IMR-90 (cell line): ENCODE measurements around the gene GABRP. TPM values are rescaled to one million over a fixed set of nuclear protein-coding genes. Genes with fewer than 3 reads are reported as not detected.

Experiments used
- ATAC-seq: fragments of 200-7000 bp; cut with Tn5 transposase; 2 replicates; pipeline ENCODE4 v1.9.1; 2020; ENCODE audit warnings: low read depth, mild to moderate bottlenecking, moderate library complexity
- BruUV-seq: library from RNA; stranded (reverse); fragments of 400-500 nt; replicated peaks from 2 replicates; lab custom pipeline; 2021; lab: Mats Ljungman, UMichigan
- CTCF ChIA-PET: fragments of 300-600 bp; formaldehyde crosslinking; extraction: SDS; loops from one replicate; lab custom pipeline; 2021; ENCODE audit warnings: antibody characterized with exemption; lab: Yijun Ruan, JAX
- POLR2A ChIA-PET: fragments of 300-600 bp; sonication (Branson Sonifier 250); formaldehyde crosslinking; loops from one replicate; lab custom pipeline; 2022; ENCODE audit warnings: antibody characterized with exemption; ENCODE audit not compliant: unreplicated experiment; lab: Charles Lee
- DNase-seq: peaks from one replicate; pipeline ENCODE4 v3.0.0; 2013
- H2AFZ ChIP-seq: replicated peaks from 2 replicates; pipeline ENCODE3; 2013; ENCODE audit warnings: low read length, mild to moderate bottlenecking; ENCODE audit not compliant: poor library complexity
- H2AK5ac ChIP-seq: 2 replicates; pipeline ENCODE4 v1.6.1; 2013; ENCODE audit warnings: low read depth, low read length, inconsistent platforms
- H2AK9ac ChIP-seq: replicated peaks from 2 replicates; pipeline ENCODE3; 2013; ENCODE audit warnings: mild to moderate bottlenecking, low read depth, low read length, moderate library complexity; ENCODE audit not compliant: poor library complexity
- H2BK120ac ChIP-seq: 2 replicates; pipeline ENCODE4 v1.6.1; 2013; ENCODE audit warnings: low read depth, low read length, inconsistent platforms
- H2BK15ac ChIP-seq: 3 replicates; pipeline ENCODE4 v1.6.1; 2013; ENCODE audit warnings: low read depth, low read length, inconsistent platforms
- H2BK20ac ChIP-seq: 2 replicates; pipeline ENCODE4 v1.6.1; 2013; ENCODE audit warnings: low read depth, mild to moderate bottlenecking, inconsistent platforms, low read length, moderate library complexity
- H2BK5ac ChIP-seq: 2 replicates; pipeline ENCODE4 v1.6.1; 2013; ENCODE audit warnings: mild to moderate bottlenecking, low read depth, low read length, inconsistent platforms; ENCODE audit not compliant: poor library complexity, severe bottlenecking
- H3K14ac ChIP-seq: replicated peaks from 2 replicates; pipeline ENCODE4 v1.6.1; 2013; ENCODE audit warnings: low read depth, low read length, inconsistent platforms
- H3K18ac ChIP-seq: 2 replicates; pipeline ENCODE4 v1.6.1; 2013; ENCODE audit warnings: low read depth, low read length, control low read depth
- H3K23ac ChIP-seq: 2 replicates; pipeline ENCODE4 v1.6.1; 2013; ENCODE audit warnings: low read depth, low read length, inconsistent platforms
- H3K27ac ChIP-seq: 2 replicates; pipeline ENCODE4 v1.5.1; 2013; ENCODE audit warnings: mild to moderate bottlenecking, control low read depth, low read length; ENCODE audit not compliant: insufficient read depth
- H3K27me3 ChIP-seq: 2 replicates; pipeline ENCODE4 v1.6.1; 2013; ENCODE audit warnings: low read length; ENCODE audit not compliant: control insufficient read depth, insufficient read depth
- H3K36me3 ChIP-seq: 2 replicates; pipeline ENCODE4 v1.6.1; 2013; ENCODE audit warnings: low read length, mixed read lengths; ENCODE audit not compliant: control insufficient read depth, insufficient read depth
- H3K4ac ChIP-seq: 2 replicates; pipeline ENCODE4 v1.6.1; 2013; ENCODE audit warnings: low read depth, low read length, inconsistent platforms
- H3K4me1 ChIP-seq: 2 replicates; pipeline ENCODE4 v1.6.1; 2013; ENCODE audit warnings: low read length, mixed read lengths; ENCODE audit not compliant: control insufficient read depth, insufficient read depth
- H3K4me2 ChIP-seq: 2 replicates; pipeline ENCODE4 v1.6.1; 2013; ENCODE audit warnings: low read depth, mild to moderate bottlenecking, control low read depth, low read length, moderate library complexity
- H3K4me3 ChIP-seq: 2 replicates; pipeline ENCODE4 v1.5.1; 2013; ENCODE audit warnings: low read depth, mild to moderate bottlenecking, control low read depth, low read length, moderate library complexity; ENCODE audit not compliant: insufficient read depth
- H3K56ac ChIP-seq: 2 replicates; pipeline ENCODE4 v1.6.1; 2013; ENCODE audit warnings: low read length, inconsistent platforms; ENCODE audit not compliant: insufficient read depth; ENCODE audit errors: extremely low read depth
- H3K79me1 ChIP-seq, 2 experiments: 2 replicates each; pipeline ENCODE4 v1.6.1; 2013; ENCODE audit warnings: low read length in 2 of 2, inconsistent platforms in 1 of 2, low read depth in 1 of 2
- H3K9ac ChIP-seq: 2 replicates; pipeline ENCODE4 v1.6.1; 2013; ENCODE audit warnings: low read depth, low read length, control low read depth
- H3K9me1 ChIP-seq: 2 replicates; pipeline ENCODE4 v1.6.1; 2013; ENCODE audit warnings: low read length, inconsistent platforms; ENCODE audit not compliant: insufficient read depth
- H3K9me3 ChIP-seq: 2 replicates; pipeline ENCODE4 v1.6.1; 2013; ENCODE audit warnings: low read length; ENCODE audit not compliant: control insufficient read depth, insufficient read depth
- H4K20me1 ChIP-seq: 2 replicates; pipeline ENCODE4 v1.6.1; 2013; ENCODE audit warnings: low read length, inconsistent platforms; ENCODE audit not compliant: insufficient read depth
- H4K5ac ChIP-seq: 2 replicates; pipeline ENCODE4 v1.6.1; 2013; ENCODE audit warnings: mild to moderate bottlenecking, low read depth, low read length, control low read depth
- H4K8ac ChIP-seq, 2 experiments: 2 replicates each; pipeline ENCODE4 v1.6.1; 2013; ENCODE audit warnings: low read depth in 2 of 2, low read length in 2 of 2, control low read depth in 1 of 2, inconsistent platforms in 1 of 2
- H4K91ac ChIP-seq: 2 replicates; pipeline ENCODE4 v1.6.1; 2013; ENCODE audit warnings: low read depth, low read length, inconsistent platforms; ENCODE audit not compliant: insufficient read depth
- FOS ChIP-seq: fragments of 150-350 bp; IDR thresholded peaks from 2 replicates; pipeline ENCODE4 v1.6.1; 2016; ENCODE audit warnings: low read depth, low read length
- NFE2L2 ChIP-seq: fragments of 150-350 bp; IDR thresholded peaks from 2 replicates; pipeline ENCODE4 v1.6.1; 2016; ENCODE audit warnings: low read depth, mild to moderate bottlenecking, low read length
- RFX5 ChIP-seq: IDR thresholded peaks from 2 replicates; pipeline ENCODE4 v1.8.0; 2012; ENCODE audit warnings: low read depth, mild to moderate bottlenecking, low read length, moderate library complexity
- WGBS, 2 experiments: methylation state at CpG; one replicate each; pipeline versions ENCODE4 v1.1.5 to v1.1.7; 2013; ENCODE audit warnings: missing lambda C conversion rate in 2 of 2; ENCODE audit not compliant: insufficient read length in 1 of 2; ENCODE audit errors: extremely low coverage in 2 of 2; 5-methylcytosine and 5-hydroxymethylcytosine counted together
- dilution Hi-C: fragments of 300-500 bp; cut with HindIII; formaldehyde crosslinking; loops from one replicate; pipeline ENCODE4 v1.14.3; 2018; ENCODE audit warnings: low sequenced_read_pairs; ENCODE audit not compliant: unreplicated experiment
- in situ Hi-C: fragments of 300-500 bp; cut with MboI; formaldehyde crosslinking; loops from 3 replicates; pipeline ENCODE4 v1.14.3; 2019; ENCODE audit warnings: low sequenced_read_pairs, inconsistent platforms, mixed read lengths
- intact Hi-C: fragments of 100-400 bp; cut with micrococcal nuclease; formaldehyde crosslinking; loops from 2 replicates; pipeline ENCODE4 v1.10.0; 2022
- polyA plus RNA-seq, 3 experiments: library from polyadenylated mRNA; depleted of rRNA; stranded (reverse); fragments of >200 nt; gene quantifications; 2 replicates each; pipeline ENCODE4 v1.2.3, GENCODE V29; 2012; ENCODE audit warnings: low replicate concordance in 1 of 3
- total RNA-seq: library from RNA; depleted of rRNA; stranded (reverse); fragments of >200 nt; gene quantifications from 2 replicates; pipeline ENCODE4 v1.2.3, GENCODE V29; 2012
- TF ChIP-seq, protein P1 (sequence below): conservative IDR thresholded peaks from 2 replicates; pipeline ENCODE4 v1.5.1; 2012; ENCODE audit warnings: mild to moderate bottlenecking, low read depth, low read length, improper control_type of control experiment

Gene GABRP
- total and polyA plus RNA-seq, 2 of the 4 experiments (the other 2 are of a cell fraction), result not detected

GRCh38 chr5:170861917-170862766 is 78.6 kb downstream of the GABRP start, which contains the start of gene RANBP17 (continued):
- TF ChIP-seq, protein P1, sequence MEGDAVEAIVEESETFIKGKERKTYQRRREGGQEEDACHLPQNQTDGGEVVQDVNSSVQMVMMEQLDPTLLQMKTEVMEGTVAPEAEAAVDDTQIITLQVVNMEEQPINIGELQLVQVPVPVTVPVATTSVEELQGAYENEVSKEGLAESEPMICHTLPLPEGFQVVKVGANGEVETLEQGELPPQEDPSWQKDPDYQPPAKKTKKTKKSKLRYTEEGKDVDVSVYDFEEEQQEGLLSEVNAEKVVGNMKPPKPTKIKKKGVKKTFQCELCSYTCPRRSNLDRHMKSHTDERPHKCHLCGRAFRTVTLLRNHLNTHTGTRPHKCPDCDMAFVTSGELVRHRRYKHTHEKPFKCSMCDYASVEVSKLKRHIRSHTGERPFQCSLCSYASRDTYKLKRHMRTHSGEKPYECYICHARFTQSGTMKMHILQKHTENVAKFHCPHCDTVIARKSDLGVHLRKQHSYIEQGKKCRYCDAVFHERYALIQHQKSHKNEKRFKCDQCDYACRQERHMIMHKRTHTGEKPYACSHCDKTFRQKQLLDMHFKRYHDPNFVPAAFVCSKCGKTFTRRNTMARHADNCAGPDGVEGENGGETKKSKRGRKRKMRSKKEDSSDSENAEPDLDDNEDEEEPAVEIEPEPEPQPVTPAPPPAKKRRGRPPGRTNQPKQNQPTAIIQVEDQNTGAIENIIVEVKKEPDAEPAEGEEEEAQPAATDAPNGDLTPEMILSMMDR, result peak; percentile 13; the same call in 1 of the 2 replicates

GRCh38 chr5:170863646-170864045 is 80.1 kb downstream of the GABRP start:
- in situ Hi-C loops (no loop called here), dilution Hi-C loops (no loop called here), intact Hi-C loops (loop anchor here (2.0 kb wide), 2 partner anchors 29 to 49 kb away; no protein-coding TSS in a partner anchor)
- TF ChIP-seq FOS (no peak), RFX5 (no peak), NFE2L2 (no peak)
- Histone ChIP-seq H2BK120ac (no peak overlapping the region), H3K4me3 (no peak overlapping the region), H3K36me3 (no peaks in the 10 kb centered on the region), H2BK15ac (no peak overlapping the region), H3K9ac (no peak overlapping the region), H3K18ac (peak overlapping the region; percentile 87; the same call in 1 of the 2 replicates), H2AK5ac (no peak overlapping the region), H4K8ac (no peak overlapping the region), H2AFZ (no peak overlapping the region), H3K4me2 (peak overlapping the region; percentile 96), H4K91ac (no peak overlapping the region), H3K79me1 (peaks cover 20 to 43% of the 10 kb centered on the region in 2 experiments), H2BK5ac (peak overlapping the region; percentile 77), H3K14ac (no peak overlapping the region), H4K20me1 (no peaks in the 10 kb centered on the region; the same call in 1 of the 2 replicates), H3K27ac (no peak overlapping the region), H3K23ac (no peak overlapping the region), H2AK9ac (no peak overlapping the region), H3K4me1 (peaks cover 7% of the 10 kb centered on the region), H2BK20ac (no peak overlapping the region), H3K9me3 (peaks cover 11% of the 10 kb centered on the region), H3K56ac (no peak overlapping the region), H3K9me1 (peaks cover 4% of the 10 kb centered on the region; the same call in 1 of the 2 replicates), H3K4ac (no peak overlapping the region), H3K27me3 (no peaks in the 10 kb centered on the region), H4K5ac (no peak overlapping the region; the same call in 1 of the 2 replicates)
- DNase-seq (peak; percentile 82), ATAC-seq (peak; percentile 34)
- WGBS, 2 experiments, result no CpG with 5 or more reads among the region's 3 CpGs
- POLR2A ChIA-PET, result no interaction called here
- CTCF ChIA-PET, result no interaction called here
- BruUV-seq, result no TSS peak
